WERI-Rb-1 (cell line): ENCODE measurements around the gene CCR3.

Experiments
- DNase-seq: peaks from one replicate; pipeline ENCODE4 v3.0.0-alpha.2; 2020
- H3K27ac ChIP-seq: fragments of 250-450 bp; sonication (Bioruptor Pico); 2 replicates; pipeline ENCODE4 v1.5.1; 2020; ENCODE audit warnings: mild to moderate bottlenecking, moderate library complexity
- H3K27me3 ChIP-seq: fragments of 250-450 bp; sonication (Bioruptor Pico); 2 replicates; pipeline ENCODE4 v1.5.1; 2021; ENCODE audit warnings: mild to moderate bottlenecking, low read depth, moderate library complexity; ENCODE audit not compliant: insufficient read depth, severe bottlenecking
- H3K36me3 ChIP-seq: fragments of 250-450 bp; sonication (Bioruptor Pico); 2 replicates; pipeline ENCODE4 v1.5.1; 2020; ENCODE audit warnings: mild to moderate bottlenecking, moderate library complexity
- H3K4me3 ChIP-seq: 2 replicates; pipeline ENCODE4 v1.5.1; 2011; ENCODE audit warnings: low read depth, mild to moderate bottlenecking, control low read depth, low read length
- H3K9me3 ChIP-seq: fragments of 250-450 bp; sonication (Bioruptor Pico); 2 replicates; pipeline ENCODE4 v1.5.1; 2021; ENCODE audit warnings: mild to moderate bottlenecking, moderate library complexity; ENCODE audit not compliant: severe bottlenecking
- CTCF ChIP-seq: IDR thresholded peaks from 2 replicates; pipeline ENCODE4 v1.5.1; 2011; ENCODE audit warnings: low read depth, mild to moderate bottlenecking, control low read depth, inconsistent platforms, low read length

Gene CCR3

DNA sequence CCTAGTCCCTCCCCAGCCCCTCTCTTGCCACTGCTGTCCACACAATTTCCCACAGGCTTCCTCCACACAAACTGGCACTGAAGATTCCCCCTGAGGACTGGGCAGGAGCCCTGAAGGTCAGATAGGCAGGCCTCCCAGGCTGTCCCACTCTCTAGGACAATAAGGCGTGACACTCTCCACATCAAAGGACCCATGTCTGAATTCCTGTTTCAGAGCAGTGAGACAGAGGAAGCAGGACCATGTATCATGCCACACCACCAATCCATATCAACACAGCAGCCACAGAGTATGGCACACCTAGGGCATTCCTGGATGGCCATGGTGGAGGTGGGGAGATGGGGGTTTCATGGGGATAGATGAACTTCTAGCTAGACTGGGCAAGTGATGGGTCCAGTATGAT is 20.3 kb upstream of the CCR3 start:
- Histone ChIP-seq H3K4me3 (no peak overlapping the region), H3K27ac (no peak overlapping the region), H3K27me3 (peaks cover 60% of the 10 kb centered on the region), H3K36me3 (no peaks in the 10 kb centered on the region), H3K9me3 (peaks cover 11% of the 10 kb centered on the region)
- TF ChIP-seq CTCF = no peak
- no peak for DNase-seq

- no peaks in the 10 kb centered on the region for H3K36me3 ChIP-seq
- H3K27ac ChIP-seq = no peak overlapping the region
- H3K4me3 ChIP-seq = no peak overlapping the region
- DNase-seq = no peak
- peaks cover 11% of the 10 kb centered on the region for H3K9me3 ChIP-seq
- no peak for TF ChIP-seq CTCF
- H3K27me3 ChIP-seq = peaks cover 59% of the 10 kb centered on the region
These were observed 19.7 kb upstream of the CCR3 start for GRCh38 chr3:46222435-46223161.

- H3K4me3 ChIP-seq = no peak overlapping the region
- TF ChIP-seq CTCF = no peak
These were observed 13.7 kb upstream of the CCR3 start for GRCh38 chr3:46228260-46229242.

DNA sequence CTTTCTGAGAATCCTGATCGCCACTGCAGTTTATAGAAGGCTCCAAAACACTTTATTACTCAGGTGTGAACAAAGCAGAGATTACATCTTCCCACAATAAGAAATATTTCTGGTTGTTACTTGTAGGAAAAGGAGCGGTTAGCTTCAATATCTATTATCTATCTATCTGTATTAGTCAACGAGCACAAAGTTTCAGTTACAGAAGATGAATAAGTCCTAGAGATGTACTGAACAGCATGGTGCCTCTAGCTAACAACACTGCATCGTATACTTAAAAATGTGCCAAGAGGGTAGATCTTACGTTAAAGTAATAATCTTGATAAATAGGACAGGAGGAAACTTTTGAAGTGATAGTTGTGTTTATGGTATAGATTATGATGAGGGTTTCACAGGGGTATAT is 10.9 kb upstream of the CCR3 start:
- H3K4me3 ChIP-seq = no peak overlapping the region
- DNase-seq = no peak
- no peak overlapping the region for H3K27ac ChIP-seq
- no peaks in the 10 kb centered on the region for H3K36me3 ChIP-seq
- H3K27me3 ChIP-seq = peaks cover 78% of the 10 kb centered on the region
- no peak for TF ChIP-seq CTCF
- peaks cover 2% of the 10 kb centered on the region for H3K9me3 ChIP-seq

More at GRCh38 chr3:46228260-46229242, 13.7 kb upstream of the CCR3 start:
- H3K9me3 ChIP-seq = peaks cover 4% of the 10 kb centered on the region
- no peak overlapping the region for H3K27ac ChIP-seq
- no peak for DNase-seq
- H3K36me3 ChIP-seq = no peaks in the 10 kb centered on the region
- peaks cover 67% of the 10 kb centered on the region for H3K27me3 ChIP-seq

GRCh38 chr3:46233194-46233593 is 9.1 kb upstream of the CCR3 start:
- TF ChIP-seq CTCF = no peak
- H3K4me3 ChIP-seq = no peak overlapping the region
- H3K9me3 ChIP-seq = no peaks in the 10 kb centered on the region
- DNase-seq = no peak
- H3K27me3 ChIP-seq = peaks cover 87% of the 10 kb centered on the region
- H3K27ac ChIP-seq = no peak overlapping the region
- no peaks in the 10 kb centered on the region for H3K36me3 ChIP-seq
